A549 (cell line): ENCODE measurements around the gene ULBP1. TPM values are rescaled to one million over a fixed set of nuclear protein-coding genes. Genes with fewer than 3 reads are reported as not detected.
"Not testable (repeated sequence)": the region's sequence is repeated elsewhere in the genome, so short reads cannot be mapped to it uniquely, and the experiment has no call there.

Source experiments
- ATAC-seq, 2 experiments: fragments of 200-7000 bp in 1 of 2; fragments of >200 bp in 1 of 2; cut with Nextera tagmentation in 1 of 2; cut with Tn5 transposase in 1 of 2; 3 replicates each; pipeline versions ENCODE4 v1.8.0 to v1.9.1; 2018 to 2020; ENCODE audit warnings: mild to moderate bottlenecking in 1 of 2, moderate library complexity in 1 of 2
- CTCF ChIA-PET: fragments of 300-600 bp; sonication (Branson Sonifier 250); formaldehyde crosslinking; extraction: SDS; loops from one replicate; lab custom pipeline; 2021; ENCODE audit warnings: antibody characterized with exemption, inconsistent platforms; lab: Yijun Ruan, JAX
- POLR2A ChIA-PET: fragments of 350-600 bp; formaldehyde crosslinking; extraction: SDS; loops from one replicate; lab custom pipeline; 2021; ENCODE audit warnings: antibody characterized with exemption, inconsistent platforms; lab: Yijun Ruan, JAX
- DNase-seq, 2 experiments: peaks; one replicate each; pipeline versions ENCODE4 v3.0.0 to v3.0.0-alpha.2; 2011 to 2016; ENCODE audit warnings: low read depth in 1 of 2, low spot score in 1 of 2
- FAIRE-seq: peaks from 2 replicates; lab custom pipeline; 2011; peaks lifted over from hg19 to GRCh38; lab: Jason Lieb, UNC
- H3K27ac ChIP-seq, 2 experiments: fragments of >200 bp; sonication (Bioruptor Twin); formaldehyde crosslinking; 3 replicates each; pipeline ENCODE4 v1.5.1; 2016 to 2017
- H3K4me1 ChIP-seq: fragments of >200 bp; sonication (Bioruptor Twin); formaldehyde crosslinking; 3 replicates; pipeline ENCODE4 v1.6.1; 2016
- H3K4me2 ChIP-seq: fragments of >200 bp; sonication (Bioruptor Twin); formaldehyde crosslinking; 3 replicates; pipeline ENCODE4 v1.6.1; 2016
- H3K4me3 ChIP-seq: fragments of >200 bp; sonication (Bioruptor Twin); formaldehyde crosslinking; 3 replicates; pipeline ENCODE4 v1.5.1; 2016
- H3K9me3 ChIP-seq: fragments of >200 bp; sonication (Bioruptor Twin); formaldehyde crosslinking; 3 replicates; pipeline ENCODE4 v1.6.1; 2016
- CBX8 ChIP-seq: fragments of 200-600 bp; sonication (generic); IDR thresholded peaks from 2 replicates; pipeline ENCODE4 v1.6.1; 2016
- CHD2 ChIP-seq: fragments of 150-350 bp; IDR thresholded peaks from 2 replicates; pipeline ENCODE4 v1.6.1; 2014; ENCODE audit warnings: low read length; ENCODE audit not compliant: partially characterized antibody
- EP300 ChIP-seq, 2 experiments: fragments of >200 bp; sonication (Bioruptor Twin); formaldehyde crosslinking; IDR thresholded peaks; 2 replicates in 1 of 2; 3 replicates in 1 of 2; pipeline ENCODE4 v1.6.1; 2016 to 2017
- ESRRA ChIP-seq: fragments of 150-350 bp; IDR thresholded peaks from 2 replicates; pipeline ENCODE4 v1.6.1; 2014; ENCODE audit warnings: mild to moderate bottlenecking, low read length, borderline replicate concordance
- FOXS1 ChIP-seq: fragments of 250-450 bp; sonication (Bioruptor Pico); IDR thresholded peaks from 2 replicates; pipeline ENCODE4 v1.5.0; 2020; ENCODE audit warnings: mild to moderate bottlenecking, moderate library complexity
- MAFK ChIP-seq: fragments of 450-650 bp; IDR thresholded peaks from 2 replicates; pipeline ENCODE4 v1.6.1; 2014; ENCODE audit not compliant: partially characterized antibody
- RAD21 ChIP-seq, 2 experiments: fragments of >200 bp in 1 of 2; sonication (Bioruptor Twin) in 1 of 2; formaldehyde crosslinking in 1 of 2; IDR thresholded peaks in 1 of 2; conservative IDR thresholded peaks in 1 of 2; 2 replicates in 1 of 2; 3 replicates in 1 of 2; pipeline ENCODE4 v1.6.1; 2012 to 2018; ENCODE audit warnings: inconsistent platforms in 1 of 2
- SMC3 ChIP-seq: fragments of >200 bp; sonication (Bioruptor Twin); formaldehyde crosslinking; IDR thresholded peaks from 3 replicates; pipeline ENCODE4 v1.6.1; 2018; ENCODE audit warnings: inconsistent platforms
- ZNF302 ChIP-seq: fragments of 250-450 bp; sonication (Bioruptor Pico); IDR thresholded peaks from 2 replicates; pipeline ENCODE4 v1.9.0; 2021; ENCODE audit warnings: inconsistent platforms, mild to moderate bottlenecking, moderate library complexity
- WGBS: methylation state at CpG from one replicate; pipeline ENCODE4 v1.1.6; 2017; ENCODE audit errors: missing lambda C conversion rate; 5-methylcytosine and 5-hydroxymethylcytosine counted together
- polyA plus RNA-seq, 4 experiments: library from polyadenylated mRNA; depleted of rRNA in 3 of 4; stranded (reverse); fragments of >200 nt; fragmentation: RNase III in 1 of 4; extraction: RNeasy Plus Mini Kit Qiagen cat#74134 plus additional on column Dnase treatment in 1 of 4; gene quantifications; 2 replicates in 3 of 4; 3 replicates in 1 of 4; pipeline ENCODE4 v1.2.3, GENCODE V29; 2011 to 2017
- TF ChIP-seq, protein P1 (sequence below): fragments of >200 bp; sonication (Bioruptor Twin); formaldehyde crosslinking; IDR thresholded peaks from 2 replicates; pipeline ENCODE4 v1.6.1; 2016
- TF ChIP-seq, protein P2 (sequence below): fragments of >200 bp; sonication (Bioruptor Twin); formaldehyde crosslinking; IDR thresholded peaks from 3 replicates; pipeline ENCODE4 v1.5.1; 2016
- TF ChIP-seq, protein P3 (sequence below): IDR thresholded peaks from 2 replicates; pipeline ENCODE4 v1.6.1; 2012
- TF ChIP-seq, protein P4 (sequence below): fragments of 450-650 bp; IDR thresholded peaks from 2 replicates; pipeline ENCODE4 v1.6.1; 2014; ENCODE audit warnings: antibody characterized with exemption

The ULBP1 gene
- polyA plus RNA-seq, 2 of the 4 experiments (the other 2 are of a cell fraction) = 0.89 to 6.6 TPM

DNA sequence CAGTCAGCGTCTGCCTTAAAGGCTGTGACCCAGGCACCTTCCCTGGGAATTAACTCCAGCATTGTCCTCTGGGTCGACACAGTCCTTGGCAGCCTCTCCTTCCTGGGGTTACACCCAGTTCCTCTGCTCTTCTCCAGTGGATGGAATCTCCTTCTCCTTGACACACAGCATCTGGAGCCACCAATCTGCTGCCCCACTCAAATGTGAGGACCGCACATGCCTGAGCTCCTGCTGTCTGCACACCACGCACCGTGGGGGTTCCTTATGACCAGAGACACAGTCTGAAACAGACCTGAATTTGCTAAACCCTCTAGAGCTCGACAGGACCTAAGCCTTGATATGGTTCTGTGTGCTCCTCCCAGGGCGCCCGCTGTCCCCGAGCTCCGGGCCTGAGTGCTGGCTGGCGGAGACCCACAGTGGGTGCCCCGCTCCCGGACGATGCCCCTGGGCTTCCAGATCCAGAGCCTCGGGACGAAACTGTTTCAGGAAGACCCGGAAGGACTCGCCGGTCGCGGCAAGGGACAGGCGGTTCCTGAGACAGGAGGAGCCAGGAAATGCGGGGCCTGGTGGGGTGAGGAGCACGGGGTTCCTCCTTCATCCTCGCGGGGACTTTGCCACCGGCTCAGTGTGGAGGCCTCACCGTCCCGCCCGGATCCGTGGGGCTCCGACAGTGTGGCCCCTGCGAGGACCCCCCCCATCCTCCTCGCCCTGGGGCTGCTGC is 38.3 kb upstream of the ULBP1 start:
- ChIA-PET POLR2A (no interaction called here), CTCF (interaction anchor here (0.7 to 2.8 kb wide), 12 partner anchors 25 to 202 kb away, joined by 3 to 28 read pairs (median 4); no protein-coding TSS in a partner anchor)
- DNase-seq (no peak), ATAC-seq (peak; percentile 2; a peak in 2 of 6 replicates), FAIRE-seq (no peak)
- peaks cover 11% of the 10 kb centered on the region; the same call in 1 of the 3 replicates for H3K4me1 ChIP-seq
- H3K9me3 ChIP-seq = no peaks in the 10 kb centered on the region
- 62% methylated on average over 19 of the region's 34 CpGs for WGBS
- peak overlapping the region; percentile 39 for H3K4me3 ChIP-seq
- H3K27ac ChIP-seq = peak overlapping the region; percentile 65 to 88
- TF ChIP-seq SMC3 = no peak
- TF ChIP-seq ZNF302 = no peak
- TF ChIP-seq, protein P1, sequence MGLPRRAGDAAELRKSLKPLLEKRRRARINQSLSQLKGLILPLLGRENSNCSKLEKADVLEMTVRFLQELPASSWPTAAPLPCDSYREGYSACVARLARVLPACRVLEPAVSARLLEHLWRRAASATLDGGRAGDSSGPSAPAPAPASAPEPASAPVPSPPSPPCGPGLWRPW = no peak
- TF ChIP-seq MAFK = no peak
- no peak for TF ChIP-seq EP300 (IDR thresholded peaks at IDR 0.05)
- no peak for TF ChIP-seq CBX8
- TF ChIP-seq ESRRA = no peak
- TF ChIP-seq FOXS1 = no peak
- H3K4me2 ChIP-seq = peak overlapping the region; percentile 80

DNA sequence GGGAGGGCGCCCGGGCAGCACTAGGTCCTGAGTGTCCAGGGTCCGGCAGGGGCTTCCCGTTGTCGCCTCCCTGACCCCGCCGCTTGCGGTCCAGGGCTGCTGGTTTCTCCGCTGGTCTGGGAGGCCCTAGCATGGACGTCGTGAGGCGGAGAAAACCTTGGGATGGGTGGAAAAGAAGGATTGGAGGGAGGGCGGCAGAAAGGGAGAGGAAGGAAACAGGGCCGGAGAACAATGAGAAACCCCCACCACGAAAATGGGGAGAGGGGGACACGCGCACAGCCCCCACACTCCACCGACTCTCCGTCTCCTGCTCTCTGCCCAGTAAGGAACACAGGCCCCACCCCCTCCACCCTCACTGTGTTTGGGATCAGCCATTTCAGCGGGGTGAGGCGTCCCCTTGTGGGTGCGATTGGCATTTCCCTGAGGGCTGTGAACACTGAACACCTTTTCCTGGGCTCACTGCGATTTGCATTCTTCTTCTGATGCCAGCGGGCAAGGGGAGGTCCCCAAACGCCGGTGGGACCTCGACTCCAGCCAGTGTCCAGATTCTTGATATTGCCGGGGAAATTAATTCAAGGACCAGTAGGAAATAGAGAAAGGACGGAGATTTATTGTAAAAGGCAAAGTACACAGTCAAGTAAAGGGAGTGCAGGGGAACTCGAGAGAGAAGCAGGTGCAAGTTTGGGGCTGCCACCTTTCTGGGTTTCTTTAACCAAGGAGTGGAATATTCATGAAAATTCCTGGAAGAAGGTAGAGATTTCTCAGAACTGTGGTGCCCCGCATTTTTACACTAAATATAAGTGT is 37.6 kb upstream of the ULBP1 start:
- peak overlapping the region; percentile 80 for H3K4me2 ChIP-seq
- peak overlapping the region; percentile 39 for H3K4me3 ChIP-seq
- ChIA-PET POLR2A (no interaction called here), CTCF (interaction anchor here (0.5 to 2.8 kb wide), 10 partner anchors 48 to 136 kb away, joined by 3 to 28 read pairs (median 4); no protein-coding TSS in a partner anchor)
- H3K9me3 ChIP-seq = no peaks in the 10 kb centered on the region
- peak; percentile 92 to 95 for TF ChIP-seq RAD21 (conservative IDR thresholded peaks at IDR 0.05 in 1 of 2, IDR thresholded peaks at IDR 0.05 in 1 of 2)
- TF ChIP-seq, protein P2, sequence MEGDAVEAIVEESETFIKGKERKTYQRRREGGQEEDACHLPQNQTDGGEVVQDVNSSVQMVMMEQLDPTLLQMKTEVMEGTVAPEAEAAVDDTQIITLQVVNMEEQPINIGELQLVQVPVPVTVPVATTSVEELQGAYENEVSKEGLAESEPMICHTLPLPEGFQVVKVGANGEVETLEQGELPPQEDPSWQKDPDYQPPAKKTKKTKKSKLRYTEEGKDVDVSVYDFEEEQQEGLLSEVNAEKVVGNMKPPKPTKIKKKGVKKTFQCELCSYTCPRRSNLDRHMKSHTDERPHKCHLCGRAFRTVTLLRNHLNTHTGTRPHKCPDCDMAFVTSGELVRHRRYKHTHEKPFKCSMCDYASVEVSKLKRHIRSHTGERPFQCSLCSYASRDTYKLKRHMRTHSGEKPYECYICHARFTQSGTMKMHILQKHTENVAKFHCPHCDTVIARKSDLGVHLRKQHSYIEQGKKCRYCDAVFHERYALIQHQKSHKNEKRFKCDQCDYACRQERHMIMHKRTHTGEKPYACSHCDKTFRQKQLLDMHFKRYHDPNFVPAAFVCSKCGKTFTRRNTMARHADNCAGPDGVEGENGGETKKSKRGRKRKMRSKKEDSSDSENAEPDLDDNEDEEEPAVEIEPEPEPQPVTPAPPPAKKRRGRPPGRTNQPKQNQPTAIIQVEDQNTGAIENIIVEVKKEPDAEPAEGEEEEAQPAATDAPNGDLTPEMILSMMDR = peak; percentile 80
- TF ChIP-seq, protein P3, sequence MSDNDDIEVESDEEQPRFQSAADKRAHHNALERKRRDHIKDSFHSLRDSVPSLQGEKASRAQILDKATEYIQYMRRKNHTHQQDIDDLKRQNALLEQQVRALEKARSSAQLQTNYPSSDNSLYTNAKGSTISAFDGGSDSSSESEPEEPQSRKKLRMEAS = no peak
- TF ChIP-seq, protein P4, sequence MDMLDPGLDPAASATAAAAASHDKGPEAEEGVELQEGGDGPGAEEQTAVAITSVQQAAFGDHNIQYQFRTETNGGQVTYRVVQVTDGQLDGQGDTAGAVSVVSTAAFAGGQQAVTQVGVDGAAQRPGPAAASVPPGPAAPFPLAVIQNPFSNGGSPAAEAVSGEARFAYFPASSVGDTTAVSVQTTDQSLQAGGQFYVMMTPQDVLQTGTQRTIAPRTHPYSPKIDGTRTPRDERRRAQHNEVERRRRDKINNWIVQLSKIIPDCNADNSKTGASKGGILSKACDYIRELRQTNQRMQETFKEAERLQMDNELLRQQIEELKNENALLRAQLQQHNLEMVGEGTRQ = no peak
- TF ChIP-seq CHD2 = no peak
- TF ChIP-seq CBX8 = no peak
- peak; percentile 94 for TF ChIP-seq SMC3
- H3K27ac ChIP-seq = peak overlapping the region; percentile 65 to 88
- DNase-seq (peak; percentile 33 to 70), FAIRE-seq (no peak), ATAC-seq (peak; percentile 83 to 89)
- H3K4me1 ChIP-seq = peaks cover 11% of the 10 kb centered on the region; the same call in 1 of the 3 replicates
- WGBS = 11% methylated on average over 27 of the region's 31 CpGs

DNA sequence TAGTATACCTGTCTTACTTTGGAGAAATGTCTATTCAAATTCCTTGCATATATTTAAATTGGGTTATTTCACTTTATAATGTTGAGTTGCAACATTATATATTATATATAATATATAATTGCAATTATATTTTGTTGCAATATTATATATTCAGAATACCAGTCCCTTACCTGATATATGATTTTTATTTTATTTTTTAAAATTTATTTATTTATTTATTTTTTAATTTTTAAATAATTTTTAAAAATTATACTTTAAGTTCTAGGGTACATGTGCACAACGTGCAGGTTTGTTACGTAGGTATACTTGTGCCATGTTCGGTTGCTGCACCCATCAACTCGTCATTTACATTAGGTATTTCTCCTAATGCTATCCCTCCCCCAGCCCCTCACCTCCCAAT is 36.7 kb upstream of the ULBP1 start:
- ATAC-seq, H3K4me3 ChIP-seq, H3K27ac ChIP-seq, FAIRE-seq, H3K4me2 ChIP-seq, DNase-seq, H3K9me3 ChIP-seq, POLR2A ChIA-PET: not testable (repeated sequence)
- CTCF ChIA-PET = interaction anchor here (0.5 to 1.6 kb wide), 5 partner anchors 87 to 137 kb away, joined by 3 to 7 read pairs (median 3); no protein-coding TSS in a partner anchor
- peaks cover 11% of the 10 kb centered on the region; the same call in 1 of the 3 replicates for H3K4me1 ChIP-seq
- 60% methylated on average over 4 of the region's 4 CpGs for WGBS
